Measurements from ENCODE around the gene C22orf15.

GRCh38 chr22:23775779-23776375, 13.1 kb downstream of the C22orf15 start:
- TF ChIP-seq, protein P1, sequence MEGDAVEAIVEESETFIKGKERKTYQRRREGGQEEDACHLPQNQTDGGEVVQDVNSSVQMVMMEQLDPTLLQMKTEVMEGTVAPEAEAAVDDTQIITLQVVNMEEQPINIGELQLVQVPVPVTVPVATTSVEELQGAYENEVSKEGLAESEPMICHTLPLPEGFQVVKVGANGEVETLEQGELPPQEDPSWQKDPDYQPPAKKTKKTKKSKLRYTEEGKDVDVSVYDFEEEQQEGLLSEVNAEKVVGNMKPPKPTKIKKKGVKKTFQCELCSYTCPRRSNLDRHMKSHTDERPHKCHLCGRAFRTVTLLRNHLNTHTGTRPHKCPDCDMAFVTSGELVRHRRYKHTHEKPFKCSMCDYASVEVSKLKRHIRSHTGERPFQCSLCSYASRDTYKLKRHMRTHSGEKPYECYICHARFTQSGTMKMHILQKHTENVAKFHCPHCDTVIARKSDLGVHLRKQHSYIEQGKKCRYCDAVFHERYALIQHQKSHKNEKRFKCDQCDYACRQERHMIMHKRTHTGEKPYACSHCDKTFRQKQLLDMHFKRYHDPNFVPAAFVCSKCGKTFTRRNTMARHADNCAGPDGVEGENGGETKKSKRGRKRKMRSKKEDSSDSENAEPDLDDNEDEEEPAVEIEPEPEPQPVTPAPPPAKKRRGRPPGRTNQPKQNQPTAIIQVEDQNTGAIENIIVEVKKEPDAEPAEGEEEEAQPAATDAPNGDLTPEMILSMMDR (conservative IDR thresholded peaks at IDR 0.05), result no peak
- TF ChIP-seq ZFX (IDR thresholded peaks at IDR 0.05), result no peak

Measured in C4-2B (cell line).